ENCODE measurements around the gene CDC26.

- TF ChIP-seq CTCF (conservative IDR thresholded peaks at IDR 0.05; ENCODE audit: low read depth, low read length) (no peak), EZH2 (IDR thresholded peaks at IDR 0.05; ENCODE audit: borderline replicate concordance, low read depth, low read length, poor library complexity, severe bottlenecking) (no peak)
These were observed 30.8 kb downstream of the CDC26 start for GRCh38 chr9:113244556-113244955.

Measured in A673 (cell line).